DMS153 (cell line): Measurements from ENCODE around the gene GET4.
"Not testable (repeated sequence)": the region's sequence is repeated elsewhere in the genome, so short reads cannot be mapped to it uniquely, and the experiment has no call there.

Experiments
- DNase-seq: peaks from one replicate; lab custom pipeline; 2025; lab: John Stamatoyannopoulos, UW

Gene GET4

DNA sequence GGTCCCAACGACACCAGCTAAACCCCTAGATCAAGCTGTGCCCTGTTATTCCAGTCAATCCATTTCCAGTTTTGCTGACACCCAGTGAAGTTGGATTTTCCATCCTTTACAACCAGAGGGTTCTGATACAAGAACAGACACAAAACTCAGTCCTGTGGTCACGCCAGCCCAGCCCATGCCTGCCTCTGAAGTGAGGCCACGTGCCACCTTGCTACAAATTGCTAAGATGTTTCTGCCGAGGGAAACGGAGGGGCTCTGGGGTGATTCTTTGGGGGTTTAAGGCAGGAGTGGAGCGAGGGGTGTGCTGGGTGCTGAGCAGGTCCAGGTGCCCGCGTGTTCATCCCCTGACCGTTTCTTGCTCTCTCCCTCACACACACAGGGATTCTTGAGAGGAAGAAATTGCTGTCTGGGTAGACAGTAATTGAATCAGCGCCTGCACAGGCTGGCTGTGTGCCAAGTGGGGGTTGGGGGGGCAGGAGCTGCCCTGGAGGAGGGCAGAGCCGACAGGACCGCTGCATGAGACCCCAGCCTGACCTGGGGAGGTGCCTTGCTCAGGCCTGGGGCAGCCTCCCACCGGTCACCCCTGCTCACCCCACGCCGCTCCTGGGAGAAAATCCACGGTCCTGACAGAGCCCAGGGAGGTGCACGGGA lies 40.1 kb downstream of the GET4 start:
- DNase-seq: no peak

DNA sequence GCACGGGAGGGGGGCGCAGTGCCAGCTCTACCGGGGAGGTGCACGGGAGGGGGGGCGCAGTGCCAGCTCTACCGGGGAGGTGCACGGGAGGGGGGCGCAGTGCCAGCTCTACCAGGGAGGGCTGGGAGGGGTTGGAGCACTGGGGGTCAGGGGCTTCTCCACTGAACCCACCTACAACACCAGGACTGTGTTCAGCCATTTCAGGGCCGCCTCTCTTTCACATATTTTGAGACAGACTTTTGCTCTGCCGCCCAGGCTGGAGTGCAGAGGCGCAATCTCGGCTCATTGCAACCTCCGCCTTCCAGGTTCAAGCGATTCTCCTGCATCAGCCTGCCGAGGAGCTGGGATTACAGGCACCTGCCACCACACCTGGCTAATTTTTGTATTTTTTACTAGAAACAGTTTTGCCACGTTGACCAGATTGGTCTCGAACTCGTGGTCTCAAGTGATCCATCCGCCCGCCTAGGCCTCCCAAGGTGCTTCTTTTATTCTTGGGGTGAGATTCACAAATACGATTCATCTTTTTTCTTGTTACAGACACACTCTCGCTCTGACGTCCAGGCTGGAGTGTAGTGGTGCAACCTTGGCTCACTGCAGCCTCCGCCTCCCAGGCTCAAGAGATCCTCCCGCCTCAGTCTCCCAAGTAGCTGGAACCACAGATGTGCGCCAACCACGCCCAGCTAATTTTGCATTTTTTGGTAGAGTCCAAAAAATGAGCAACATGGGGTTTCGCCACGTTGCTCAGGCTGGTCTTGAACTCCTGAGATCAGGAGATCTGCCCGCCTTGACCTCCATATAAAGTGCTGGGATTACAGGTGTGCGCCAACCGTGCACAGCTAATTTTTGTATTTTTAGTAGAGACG lies 41.1 kb downstream of the GET4 start:
- DNase-seq: no peak

DNA sequence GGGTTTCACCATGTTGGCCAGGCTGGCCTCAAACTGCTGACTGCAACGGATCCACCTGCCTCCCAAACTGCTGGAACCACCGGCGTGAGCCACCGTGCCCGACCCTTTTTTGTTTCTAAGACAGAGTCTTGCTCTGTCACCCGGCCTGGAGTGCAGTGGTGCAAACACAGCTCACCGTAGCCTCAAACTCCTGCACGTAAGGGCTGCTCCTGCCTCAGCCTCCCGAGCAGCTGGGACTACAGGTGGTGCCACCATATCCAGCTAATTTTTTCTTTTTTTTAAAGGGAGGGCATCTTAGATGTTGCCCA lies 41.7 kb downstream of the GET4 start:
- no peak for DNase-seq

DNA sequence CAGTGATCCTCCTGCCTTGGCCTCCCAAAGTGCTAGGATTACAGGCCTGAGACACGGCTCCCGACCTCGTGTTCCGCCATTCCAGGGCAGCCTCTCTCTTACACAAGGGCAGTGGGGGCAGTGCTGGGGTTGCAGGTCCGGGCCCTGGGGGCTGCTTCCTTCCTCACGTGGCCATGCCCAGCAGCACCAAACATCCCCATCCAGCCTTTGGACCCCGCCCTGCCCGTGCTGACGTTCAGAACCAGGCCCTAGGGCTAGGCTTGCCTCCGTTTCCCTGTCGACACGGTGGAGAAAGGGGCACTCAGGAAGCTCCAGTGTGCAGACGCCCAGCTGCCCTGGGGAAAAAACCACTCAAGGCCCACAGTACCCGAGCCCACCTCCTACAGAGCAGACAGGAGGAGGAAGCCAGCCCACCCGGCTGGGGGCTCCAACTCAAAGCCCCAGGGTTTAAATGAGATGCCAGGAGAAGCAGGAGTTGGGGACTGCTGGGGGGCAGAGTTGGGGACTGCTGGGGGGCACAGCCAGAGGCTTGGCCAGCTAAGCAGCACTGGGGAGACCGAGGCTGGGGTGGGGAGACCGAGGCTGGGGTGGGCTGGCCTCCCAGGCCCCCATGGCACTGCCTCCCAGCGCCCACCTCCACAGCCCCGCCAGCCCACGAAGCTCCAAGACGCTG lies 42.2 kb downstream of the GET4 start:
- DNase-seq: no peak

DNA sequence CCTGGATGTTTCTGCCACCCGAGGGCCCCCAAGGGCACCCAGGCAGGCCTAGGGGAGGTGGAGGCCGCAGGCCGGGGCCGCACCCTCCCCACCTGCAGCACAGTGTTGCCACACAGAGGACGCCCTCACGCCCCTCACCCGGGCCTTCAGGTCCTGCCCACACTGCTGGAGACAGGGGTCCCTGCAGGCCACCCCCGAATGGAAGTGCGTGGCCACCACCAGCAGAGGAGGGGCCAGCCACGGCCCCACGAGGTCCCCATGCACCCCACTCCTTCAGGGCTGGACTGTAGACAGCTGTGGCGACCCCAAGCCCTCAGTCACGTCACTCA lies 42.7 kb downstream of the GET4 start:
- no peak for DNase-seq

DNA sequence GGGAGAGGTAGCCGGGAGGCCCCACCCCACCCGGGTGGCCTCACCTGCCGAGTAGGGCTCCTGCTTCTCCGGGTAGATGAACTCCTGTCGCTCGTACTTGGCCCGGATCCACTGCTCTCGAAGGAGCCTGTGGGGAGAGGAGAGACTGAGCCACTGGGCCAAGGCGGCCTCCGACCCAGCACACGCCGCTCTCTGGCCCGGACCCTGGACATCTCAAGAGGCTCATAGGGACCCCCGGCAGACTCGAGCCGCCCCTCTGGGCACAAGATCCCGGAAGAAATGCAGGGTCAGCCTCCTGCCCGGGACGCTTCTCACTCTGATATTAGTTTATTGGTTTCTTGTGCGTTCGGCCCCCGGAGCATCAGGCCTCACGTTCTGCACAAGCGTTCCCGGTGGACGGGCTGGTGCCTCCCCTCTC lies 43.6 kb downstream of the GET4 start:
- DNase-seq: no peak

DNA sequence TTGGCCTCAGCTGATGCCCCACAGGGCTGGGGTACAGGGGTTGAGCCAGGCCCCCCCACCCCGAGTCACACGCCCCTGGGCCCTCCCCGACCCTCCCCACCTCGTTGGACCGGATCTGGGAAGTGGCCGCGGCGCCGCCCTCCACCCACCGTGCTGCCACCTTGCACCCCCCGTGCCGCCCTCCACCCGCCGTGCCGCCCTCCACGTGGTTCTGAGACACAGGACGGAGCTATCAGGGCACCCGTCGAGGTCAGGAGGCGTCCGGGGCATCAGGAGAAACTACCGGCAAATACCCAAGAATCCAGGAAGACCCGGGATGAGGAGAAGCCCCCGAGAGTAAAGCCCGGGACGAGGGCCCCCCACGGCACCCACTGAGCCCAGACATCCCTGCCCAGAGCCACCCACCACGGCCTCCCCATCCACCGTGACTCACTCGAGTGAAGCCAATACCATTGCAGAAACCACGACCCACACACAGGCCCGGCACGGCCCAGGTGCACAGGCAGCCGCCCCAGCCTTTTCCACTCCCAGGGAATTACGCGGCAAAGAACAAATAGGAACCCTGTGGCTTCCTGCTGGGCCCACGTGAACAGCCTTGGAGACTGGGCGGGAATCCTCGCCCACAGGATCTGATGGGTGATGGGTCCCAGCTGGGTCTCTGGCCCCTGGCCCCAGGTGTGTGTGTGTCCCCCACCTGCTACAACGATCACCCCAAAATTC lies 44.2 kb downstream of the GET4 start:
- no peak for DNase-seq

DNA sequence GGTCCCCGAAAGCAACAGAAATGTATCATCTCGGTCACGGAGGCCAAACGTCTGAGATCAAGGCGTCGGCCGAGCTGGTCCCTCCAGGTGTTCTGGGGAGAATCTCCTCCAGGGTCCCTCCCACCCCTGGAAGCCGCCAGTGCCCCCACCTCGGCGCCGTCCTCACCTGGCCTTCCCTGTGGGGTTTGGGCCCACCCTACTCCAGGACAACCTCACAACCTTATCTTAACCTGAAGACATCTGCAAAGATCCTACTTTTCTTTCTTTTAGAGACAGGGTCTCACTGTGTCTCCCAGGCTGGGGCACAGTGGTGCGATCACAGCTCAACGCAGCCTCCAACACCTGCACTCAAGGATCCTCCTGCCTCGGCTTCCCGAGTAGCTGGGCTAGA lies 44.7 kb downstream of the GET4 start:
- DNase-seq: no peak

DNA sequence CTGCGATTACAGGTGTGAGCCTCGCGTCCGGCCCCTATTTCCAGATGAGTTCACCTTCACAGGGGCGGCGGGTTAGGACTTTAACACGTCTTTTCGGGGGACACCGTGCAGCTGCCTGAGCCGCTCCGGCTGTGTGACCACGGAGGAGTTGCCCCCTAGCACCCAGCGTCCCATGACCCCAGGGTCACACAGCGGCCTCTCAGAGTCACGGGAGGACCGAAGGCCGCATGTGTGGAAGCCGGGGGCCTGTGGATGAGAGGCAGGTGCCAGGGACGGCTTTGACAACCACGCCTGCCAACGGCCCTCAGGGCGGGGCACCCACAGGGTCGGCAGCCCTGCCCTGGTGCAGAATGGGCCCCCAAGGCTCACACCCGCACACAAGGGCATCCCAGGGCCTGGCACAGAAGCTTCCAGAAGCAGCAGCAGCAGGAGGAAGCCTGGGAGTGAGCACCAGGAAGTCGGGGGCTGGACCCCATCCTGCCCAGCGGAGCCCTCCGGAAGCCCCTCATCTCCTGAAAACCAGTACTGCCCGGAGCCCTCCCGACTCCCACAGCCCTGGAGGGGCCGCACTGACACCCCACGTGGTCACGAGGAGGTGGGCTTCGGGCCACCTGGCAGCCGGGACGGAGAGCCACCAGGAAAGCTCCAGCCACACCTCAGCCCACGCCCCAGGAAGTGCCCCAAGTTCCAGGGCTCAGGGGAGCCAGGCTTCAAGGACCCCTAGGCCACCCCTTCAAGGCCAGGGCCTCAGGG lies 45.4 kb downstream of the GET4 start:
- no peak for DNase-seq

DNA sequence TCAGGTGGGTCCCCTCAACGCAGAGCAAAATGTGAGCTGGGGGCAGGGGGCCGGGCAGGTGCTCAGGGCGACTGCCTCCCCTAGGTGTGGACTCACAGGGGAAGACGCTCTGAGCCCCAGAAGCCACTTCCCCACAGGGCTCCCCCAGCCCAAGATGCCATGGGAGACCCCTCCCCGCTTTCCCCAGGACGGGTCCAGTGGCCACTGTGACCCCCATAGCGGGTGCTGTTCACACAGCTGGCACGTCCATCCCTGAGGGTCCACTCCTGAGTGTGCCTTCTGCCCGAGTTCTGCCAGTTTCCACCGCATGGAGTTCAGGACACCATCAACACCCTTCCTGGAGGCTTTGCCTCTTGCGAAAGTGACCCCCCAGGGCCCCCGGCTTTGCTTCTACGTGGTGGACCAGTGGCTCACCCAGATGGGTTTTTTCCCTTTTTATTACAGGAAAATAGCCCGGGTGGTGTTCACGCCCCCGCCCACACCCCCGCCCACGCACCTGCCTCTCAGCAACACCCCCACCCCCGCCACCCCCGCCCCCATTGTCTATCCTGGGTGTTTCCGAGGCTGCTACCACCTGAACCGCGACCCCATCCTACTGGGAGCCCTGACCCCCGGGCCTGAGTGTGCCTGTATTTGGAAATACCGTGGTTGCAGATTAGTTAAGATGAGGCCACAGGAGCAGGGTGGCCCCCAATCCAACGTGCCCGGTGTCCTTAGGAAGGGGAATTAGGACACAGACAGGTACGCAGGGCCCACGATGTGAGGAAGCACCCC lies 46.2 kb downstream of the GET4 start:
- DNase-seq: no peak

DNA sequence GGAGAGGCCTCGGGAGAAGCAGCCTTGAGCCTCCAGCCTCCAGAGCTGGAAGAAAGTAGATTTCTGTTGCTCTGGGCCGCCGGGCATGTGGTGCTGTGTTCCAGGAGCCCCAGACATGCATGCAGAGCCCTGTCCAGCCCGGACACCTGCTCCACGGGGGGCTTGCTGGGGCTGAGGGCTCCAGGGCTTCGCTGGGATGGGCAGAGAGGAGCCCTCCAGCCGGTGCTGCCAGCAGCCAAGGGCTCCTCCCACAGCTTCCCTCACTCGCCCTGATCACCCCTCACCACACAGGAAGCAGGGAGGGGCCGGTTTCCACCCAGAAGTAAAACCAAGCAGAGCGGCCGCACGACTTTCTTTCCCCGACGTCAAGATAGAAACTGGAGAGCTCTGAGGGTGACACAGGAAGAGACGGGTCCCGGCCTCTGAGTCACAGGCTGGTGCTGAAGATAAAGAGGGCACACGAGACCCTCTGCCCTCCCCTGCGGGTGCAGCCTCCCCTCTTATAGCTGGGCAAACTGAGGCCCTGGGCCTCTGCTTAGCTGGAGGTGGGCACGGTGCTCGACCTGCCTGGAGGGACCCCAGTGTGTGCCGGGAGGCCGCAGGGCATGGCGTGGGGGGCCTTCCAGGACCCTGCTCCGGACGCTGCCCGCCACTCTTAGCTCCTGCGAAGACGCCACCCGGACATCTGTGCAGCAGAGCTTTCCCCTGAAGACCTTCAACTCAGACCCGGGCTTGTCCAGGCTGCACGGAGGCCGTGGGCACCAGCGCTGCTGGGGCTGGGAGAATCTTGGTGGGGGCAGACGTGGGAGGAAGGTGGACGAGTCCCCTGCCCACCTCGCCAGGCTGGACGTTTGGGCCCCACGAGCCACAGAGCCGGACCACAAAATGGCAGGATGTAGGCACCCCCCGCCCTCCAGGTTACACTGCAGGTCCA lies 47.0 kb downstream of the GET4 start:
- DNase-seq: peak; percentile 49

DNA sequence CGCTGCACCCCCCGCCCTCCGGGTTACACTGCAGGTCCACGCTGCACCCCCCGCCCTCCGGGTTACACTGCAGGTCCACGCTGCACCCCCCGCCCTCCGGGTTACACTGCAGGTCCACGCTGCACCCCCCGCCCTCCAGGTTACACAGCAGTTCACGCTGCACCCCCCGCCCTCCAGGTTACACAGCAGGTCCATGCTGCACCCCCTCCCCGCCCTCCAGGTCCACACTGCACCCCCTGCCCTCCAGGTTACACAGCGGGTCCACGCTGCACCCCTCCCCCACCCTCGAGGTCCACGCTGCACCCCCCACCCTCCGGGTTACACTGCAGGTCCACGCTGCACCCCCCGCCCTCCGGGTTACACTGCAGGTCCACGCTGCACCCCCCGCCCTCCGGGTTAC lies 47.7 kb downstream of the GET4 start:
- not testable (repeated sequence) for DNase-seq

DNA sequence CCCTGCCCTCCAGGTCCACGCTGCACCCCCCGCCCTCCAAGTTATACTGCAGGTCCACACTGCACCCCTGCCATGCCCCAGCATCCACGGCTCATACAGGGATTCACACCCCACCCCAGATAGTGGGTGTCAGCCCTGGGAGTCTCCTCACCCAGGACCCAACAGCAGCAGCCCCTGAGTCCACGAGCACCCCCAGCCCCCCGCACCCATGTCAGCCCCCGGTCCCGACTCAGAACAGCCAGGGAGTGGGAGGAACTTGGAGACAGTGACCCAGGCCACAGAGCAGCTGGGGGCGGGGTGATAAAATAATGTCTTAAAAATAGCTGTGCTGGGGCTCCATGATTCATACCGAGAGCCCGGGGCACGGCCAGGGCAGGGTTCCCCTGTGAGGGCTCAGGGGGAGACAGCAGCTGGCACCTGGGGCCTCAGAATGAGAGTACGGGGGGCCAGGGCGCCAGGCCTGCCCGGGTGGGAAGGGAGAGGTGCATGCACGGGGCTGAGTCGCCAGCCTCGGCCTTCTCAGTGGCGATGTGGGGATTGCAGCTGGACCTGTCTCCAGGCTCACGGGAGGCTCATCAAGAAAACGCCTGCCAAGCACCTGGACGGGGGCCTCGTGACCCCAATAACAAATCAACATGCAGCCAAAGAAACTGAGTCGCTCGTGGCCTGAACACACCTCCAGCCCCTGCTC lies 48.3 kb downstream of the GET4 start:
- DNase-seq: no peak

DNA sequence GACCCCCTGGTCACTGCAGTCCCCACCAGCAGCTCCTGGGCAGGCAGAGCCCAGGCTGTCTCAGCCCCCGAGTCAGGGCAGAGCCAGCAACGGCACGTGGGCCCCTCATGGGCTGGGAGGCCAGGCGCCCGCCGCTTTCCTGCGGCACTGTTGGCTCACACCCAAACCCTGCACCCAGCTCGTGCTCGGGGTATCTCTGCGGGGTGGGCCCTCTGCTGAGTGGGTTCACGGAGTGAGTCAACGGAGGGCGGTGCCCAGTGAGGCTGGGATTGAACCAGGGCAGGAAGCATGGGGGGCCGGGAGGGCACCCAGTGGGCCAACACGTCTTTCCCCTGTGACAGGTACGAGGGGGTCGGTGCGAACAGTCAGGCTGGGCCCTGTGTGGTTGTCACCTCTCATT lies 49.2 kb downstream of the GET4 start:
- DNase-seq: no peak

DNA sequence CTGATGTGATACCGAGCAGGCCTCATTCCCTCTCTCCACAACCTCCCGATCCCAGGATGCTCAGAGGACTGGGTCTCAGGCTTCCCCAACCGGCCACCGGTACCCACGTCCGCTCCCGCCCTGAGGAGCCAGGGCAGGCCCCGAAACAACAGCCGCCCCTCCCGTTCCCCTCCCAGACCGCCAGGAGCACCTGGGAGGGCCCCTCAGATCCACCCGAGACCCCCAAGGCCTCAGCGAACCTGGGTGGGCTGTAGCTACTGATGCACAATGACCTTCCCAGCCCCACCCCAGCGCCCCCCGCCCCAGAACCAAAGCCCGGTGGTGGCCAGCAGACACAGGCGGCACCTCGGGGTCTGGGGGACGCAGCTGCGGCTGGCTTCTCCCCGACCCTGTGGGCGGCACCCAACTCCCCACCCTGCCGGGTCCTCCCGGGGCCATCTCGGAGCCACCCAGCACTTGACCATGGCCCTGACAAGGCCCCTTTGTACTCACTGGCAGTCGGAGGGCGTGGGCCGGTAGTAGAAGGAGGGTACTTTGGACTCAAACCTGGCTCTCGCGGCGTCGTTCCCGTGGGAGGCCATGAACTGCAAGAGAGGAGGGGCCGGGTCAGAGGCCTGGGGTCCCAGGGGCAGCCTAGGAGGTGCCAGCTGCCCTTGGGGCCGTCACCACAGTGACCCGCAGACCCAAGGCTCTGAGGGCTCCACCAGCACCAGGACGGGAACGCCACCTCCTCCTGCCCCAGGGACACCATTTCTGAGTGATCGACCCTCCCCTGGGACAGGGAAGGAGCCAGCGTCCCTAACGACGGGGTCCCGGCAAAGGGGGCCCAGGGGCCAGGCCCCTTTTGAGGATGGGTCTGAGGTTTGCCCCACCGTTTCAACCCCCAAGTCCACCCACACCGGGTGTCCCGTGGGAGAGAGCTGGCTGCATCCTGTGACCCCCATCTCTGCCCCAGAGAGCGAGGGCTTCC lies 50.0 kb downstream of the GET4 start:
- DNase-seq: no peak

DNA sequence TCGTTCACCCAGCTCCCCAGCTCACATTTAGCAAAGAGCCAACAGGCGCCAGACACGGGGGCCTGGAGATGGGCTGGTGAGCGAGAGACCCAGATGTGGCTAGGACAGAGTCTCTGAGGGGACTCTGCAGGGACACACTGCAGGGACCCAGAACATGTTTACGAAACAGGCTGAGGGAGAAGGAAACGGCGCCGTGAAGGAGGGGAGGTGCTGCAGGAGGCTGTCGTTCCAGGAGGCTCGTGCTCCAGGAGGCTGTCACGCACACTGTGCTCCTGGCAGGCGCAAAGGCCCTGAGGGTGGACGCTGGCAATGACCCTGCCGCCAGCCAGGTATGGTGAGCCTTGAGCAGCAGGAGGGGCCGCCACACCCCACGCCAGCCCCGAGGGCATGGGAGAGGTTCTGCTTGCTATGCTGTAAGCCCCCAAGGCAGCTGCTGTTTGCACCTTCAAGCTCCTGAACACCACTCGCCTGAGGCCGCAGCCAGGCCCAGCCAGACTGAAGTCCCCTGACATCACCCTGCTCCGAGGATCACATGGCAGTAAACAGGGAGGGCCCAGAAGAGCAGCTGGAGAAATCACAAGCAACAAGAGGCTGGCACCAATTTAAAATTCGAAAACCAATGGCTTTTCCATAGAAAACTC lies 50.8 kb downstream of the GET4 start:
- DNase-seq: no peak

DNA sequence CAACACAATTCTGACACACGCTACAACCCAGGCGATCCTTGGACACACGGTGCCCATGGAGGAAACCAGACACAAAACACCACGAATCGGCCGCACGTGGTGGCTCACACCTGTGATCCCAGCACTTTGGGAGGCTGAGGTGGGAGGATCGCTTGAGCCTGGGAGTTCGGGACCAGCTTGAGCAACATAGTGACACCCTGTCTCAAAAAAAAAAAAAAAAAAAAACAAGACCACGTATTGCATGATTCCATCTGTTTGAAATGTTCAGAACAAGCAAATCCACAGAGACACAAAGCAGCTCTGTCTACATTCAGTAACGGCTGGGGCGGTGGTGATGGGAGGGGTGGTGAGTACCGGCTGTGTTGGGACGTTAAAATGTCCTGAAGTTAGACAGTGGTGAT lies 53.0 kb downstream of the GET4 start:
- no peak for DNase-seq
